Loucy (cell line): Measurements from ENCODE around the gene ITLN1.
"Not testable (repeated sequence)": the region's sequence is repeated elsewhere in the genome, so short reads cannot be mapped to it uniquely, and the experiment has no call there.

ENCODE experiments used
- H2AFZ ChIP-seq: fragments of 200-600 bp; sonication (generic); 2 replicates; pipeline ENCODE4 v1.6.0; 2016; ENCODE audit warnings: antibody characterized with exemption, mild to moderate bottlenecking, low read length, moderate library complexity
- H3F3A ChIP-seq: fragments of 200-600 bp; 2 replicates; pipeline ENCODE4 v1.6.0; 2016; ENCODE audit warnings: antibody characterized with exemption, low read depth, mild to moderate bottlenecking
- H3K27me3 ChIP-seq: fragments of 200-600 bp; sonication (generic); 2 replicates; pipeline ENCODE4 v1.6.1; 2014; ENCODE audit warnings: low read length, mild to moderate bottlenecking; ENCODE audit not compliant: insufficient read depth, poor library complexity, severe bottlenecking
- H3K36me3 ChIP-seq: fragments of 200-600 bp; sonication (generic); 2 replicates; pipeline ENCODE4 v1.6.1; 2016; ENCODE audit warnings: low read length; ENCODE audit not compliant: insufficient read depth
- H3K4me1 ChIP-seq: fragments of 200-600 bp; sonication (generic); 2 replicates; pipeline ENCODE4 v1.5.1; 2014; ENCODE audit warnings: low read length, mild to moderate bottlenecking; ENCODE audit not compliant: insufficient read depth, poor library complexity, severe bottlenecking
- H3K4me2 ChIP-seq: fragments of 200-600 bp; sonication (generic); 2 replicates; pipeline ENCODE4 v1.6.0; 2014; ENCODE audit warnings: antibody characterized with exemption, low read length, low read depth, mild to moderate bottlenecking; ENCODE audit not compliant: poor library complexity, severe bottlenecking
- H3K4me3 ChIP-seq: fragments of 200-600 bp; sonication (generic); 2 replicates; pipeline ENCODE4 v1.5.1; 2014; ENCODE audit warnings: low read length, mild to moderate bottlenecking, mixed read lengths; ENCODE audit not compliant: poor library complexity, severe bottlenecking
- H3K79me2 ChIP-seq: fragments of 200-600 bp; sonication (generic); 2 replicates; pipeline ENCODE4 v1.6.1; 2014; ENCODE audit warnings: low read length; ENCODE audit not compliant: insufficient read depth
- H3K9ac ChIP-seq: fragments of 200-600 bp; sonication (generic); 2 replicates; pipeline ENCODE4 v1.6.0; 2014; ENCODE audit warnings: mild to moderate bottlenecking, low read depth, low read length, moderate library complexity; ENCODE audit not compliant: poor library complexity, severe bottlenecking
- H3K9me2 ChIP-seq: fragments of 200-600 bp; sonication (generic); replicated peaks from 2 replicates; pipeline ENCODE4 v1.6.1; 2016; ENCODE audit warnings: low read depth, low read length, mixed read lengths
- H3K9me3 ChIP-seq: fragments of 200-600 bp; sonication (generic); 2 replicates; pipeline ENCODE4 v1.6.1; 2014; ENCODE audit warnings: mild to moderate bottlenecking, antibody characterized with exemption, low read length, low read depth; ENCODE audit not compliant: insufficient read depth
- H4K20me1 ChIP-seq: fragments of 200-600 bp; sonication (generic); 2 replicates; pipeline ENCODE4 v1.6.0; 2014; ENCODE audit warnings: antibody characterized with exemption, low read length, mild to moderate bottlenecking; ENCODE audit not compliant: insufficient read depth, poor library complexity, severe bottlenecking
- EZH2phosphoT487 ChIP-seq: fragments of 200-600 bp; IDR thresholded peaks from 2 replicates; pipeline ENCODE4 v1.6.1; 2018; ENCODE audit warnings: antibody characterized with exemption, mild to moderate bottlenecking, moderate library complexity, borderline replicate concordance
- TF ChIP-seq, protein P1 (sequence below): fragments of 200-600 bp; sonication (generic); conservative IDR thresholded peaks from 2 replicates; pipeline ENCODE4 v1.5.1; 2014; ENCODE audit warnings: mild to moderate bottlenecking, antibody characterized with exemption, low read length

The ITLN1 gene

GRCh38 chr1:160905617-160905989 is 20.6 kb upstream of the ITLN1 start:
- Histone ChIP-seq H3K9ac (no peak overlapping the region), H2AFZ (no peak overlapping the region), H3K36me3 (no peaks in the 10 kb centered on the region), H3K4me1 (no peaks in the 10 kb centered on the region), H3F3A (no peaks in the 10 kb centered on the region), H3K9me3 (no peaks in the 10 kb centered on the region), H3K27me3 (no peaks in the 10 kb centered on the region), H3K4me3 (no peak overlapping the region), H4K20me1 (no peaks in the 10 kb centered on the region), H3K9me2 (no peaks in the 10 kb centered on the region), H3K79me2 (no peaks in the 10 kb centered on the region), H3K4me2 (no peak overlapping the region)
- TF ChIP-seq EZH2phosphoT487: no peak
- TF ChIP-seq, protein P1, sequence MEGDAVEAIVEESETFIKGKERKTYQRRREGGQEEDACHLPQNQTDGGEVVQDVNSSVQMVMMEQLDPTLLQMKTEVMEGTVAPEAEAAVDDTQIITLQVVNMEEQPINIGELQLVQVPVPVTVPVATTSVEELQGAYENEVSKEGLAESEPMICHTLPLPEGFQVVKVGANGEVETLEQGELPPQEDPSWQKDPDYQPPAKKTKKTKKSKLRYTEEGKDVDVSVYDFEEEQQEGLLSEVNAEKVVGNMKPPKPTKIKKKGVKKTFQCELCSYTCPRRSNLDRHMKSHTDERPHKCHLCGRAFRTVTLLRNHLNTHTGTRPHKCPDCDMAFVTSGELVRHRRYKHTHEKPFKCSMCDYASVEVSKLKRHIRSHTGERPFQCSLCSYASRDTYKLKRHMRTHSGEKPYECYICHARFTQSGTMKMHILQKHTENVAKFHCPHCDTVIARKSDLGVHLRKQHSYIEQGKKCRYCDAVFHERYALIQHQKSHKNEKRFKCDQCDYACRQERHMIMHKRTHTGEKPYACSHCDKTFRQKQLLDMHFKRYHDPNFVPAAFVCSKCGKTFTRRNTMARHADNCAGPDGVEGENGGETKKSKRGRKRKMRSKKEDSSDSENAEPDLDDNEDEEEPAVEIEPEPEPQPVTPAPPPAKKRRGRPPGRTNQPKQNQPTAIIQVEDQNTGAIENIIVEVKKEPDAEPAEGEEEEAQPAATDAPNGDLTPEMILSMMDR: no peak

- no peaks in the 10 kb centered on the region for H3K79me2 ChIP-seq
- no peaks in the 10 kb centered on the region for H3K9me2 ChIP-seq
- no peak overlapping the region for H3K9ac ChIP-seq
- no peaks in the 10 kb centered on the region for H3K4me1 ChIP-seq
- H3K36me3 ChIP-seq: no peaks in the 10 kb centered on the region
- no peak for TF ChIP-seq EZH2phosphoT487
- TF ChIP-seq, protein P1: no peak
- H3K9me3 ChIP-seq: no peaks in the 10 kb centered on the region
- no peaks in the 10 kb centered on the region for H4K20me1 ChIP-seq
- H3K4me2 ChIP-seq: no peak overlapping the region
- no peak overlapping the region for H3K4me3 ChIP-seq
- no peak overlapping the region for H2AFZ ChIP-seq
- H3K27me3 ChIP-seq: no peaks in the 10 kb centered on the region
- H3F3A ChIP-seq: no peaks in the 10 kb centered on the region
Measured at GRCh38 chr1:160904783-160905616, 20.0 kb upstream of the ITLN1 start.

DNA sequence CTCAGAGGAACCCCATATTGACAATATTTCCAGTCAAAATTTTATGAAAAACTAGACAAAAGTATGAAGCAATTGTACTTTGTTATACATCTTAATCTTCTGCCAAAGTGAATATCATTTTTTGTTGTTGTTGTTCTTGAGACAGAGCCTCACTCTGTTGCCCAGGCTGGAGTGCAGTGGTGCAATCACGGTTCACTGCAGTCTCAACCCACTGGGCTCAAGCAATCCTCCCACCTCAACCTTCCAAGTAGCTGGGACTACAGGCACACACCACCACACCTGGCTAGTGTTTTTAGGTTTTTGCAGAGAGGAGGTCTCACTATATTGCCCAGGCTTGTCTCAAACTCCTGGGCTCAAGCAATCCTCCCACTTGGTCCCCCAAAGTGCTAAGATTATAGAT is 17.3 kb upstream of the ITLN1 start:
- not testable (repeated sequence) for H3K36me3 ChIP-seq, H3K9me2 ChIP-seq, H3K4me2 ChIP-seq

DNA sequence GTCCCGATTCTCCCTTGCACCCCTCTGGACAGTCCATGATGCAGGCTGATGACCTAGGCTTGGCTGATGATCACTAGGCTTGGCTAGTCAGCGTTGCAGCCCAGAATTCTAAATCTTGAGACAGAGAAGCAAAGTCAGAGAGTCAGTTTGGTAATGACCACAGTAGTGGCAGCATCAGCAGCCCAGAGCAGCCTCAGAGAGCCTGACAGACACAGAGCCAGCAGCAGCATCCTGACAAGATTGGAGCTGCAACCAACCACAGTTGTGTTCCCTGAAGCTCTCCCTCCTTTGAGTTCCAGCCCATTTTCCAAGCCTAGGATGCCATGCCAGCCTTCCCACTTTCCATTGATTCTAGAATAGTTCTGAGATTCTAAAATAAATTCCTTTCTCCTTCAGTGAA is 16.8 kb upstream of the ITLN1 start:
- no peaks in the 10 kb centered on the region for H3K4me1 ChIP-seq
- no peak overlapping the region for H3K4me3 ChIP-seq
- no peaks in the 10 kb centered on the region for H3K36me3 ChIP-seq
- H3K27me3 ChIP-seq: no peaks in the 10 kb centered on the region
- no peaks in the 10 kb centered on the region for H3K79me2 ChIP-seq
- no peaks in the 10 kb centered on the region for H3K9me3 ChIP-seq
- H4K20me1 ChIP-seq: no peaks in the 10 kb centered on the region
- H3K9me2 ChIP-seq: no peaks in the 10 kb centered on the region
- H3K9ac ChIP-seq: no peak overlapping the region
- no peak overlapping the region for H2AFZ ChIP-seq
- TF ChIP-seq, protein P1: no peak
- TF ChIP-seq EZH2phosphoT487: no peak
- no peak overlapping the region for H3K4me2 ChIP-seq
- no peaks in the 10 kb centered on the region for H3F3A ChIP-seq

More for the DNA sequence above, 17.3 kb upstream of the ITLN1 start:
- not testable (repeated sequence) for H3K9me3 ChIP-seq, H3K4me3 ChIP-seq, H3F3A ChIP-seq, H3K9ac ChIP-seq, H3K4me1 ChIP-seq, H3K27me3 ChIP-seq, H2AFZ ChIP-seq, H4K20me1 ChIP-seq, H3K79me2 ChIP-seq

- not testable (repeated sequence) for H3K27me3 ChIP-seq, H3K4me2 ChIP-seq, H3K79me2 ChIP-seq, H4K20me1 ChIP-seq, H2AFZ ChIP-seq, H3K4me1 ChIP-seq, H3K9ac ChIP-seq, H3F3A ChIP-seq, H3K36me3 ChIP-seq, H3K4me3 ChIP-seq, H3K9me3 ChIP-seq, H3K9me2 ChIP-seq
Measured at GRCh38 chr1:160900683-160901082, 15.7 kb upstream of the ITLN1 start.
